Activated CD8-positive, alpha-beta T cell treated with anti-CD3 and anti-CD28 coated beads for 36 hours (primary cell): Measurements from ENCODE around the gene SLC9C2. TPM values are rescaled to one million over a fixed set of nuclear protein-coding genes. Genes with fewer than 3 reads are reported as not detected.
"Not testable (repeated sequence)": the region's sequence is repeated elsewhere in the genome, so short reads cannot be mapped to it uniquely, and the experiment has no call there.

ENCODE experiments used
- ATAC-seq: fragments of 200-7000 bp; cut with Tn5 transposase; one replicate; pipeline ENCODE4 v1.10.0; 2021; ENCODE audit warnings: mild to moderate bottlenecking, moderate library complexity
- CTCF ChIA-PET: fragments of 350-600 bp; sonication (Branson Sonifier 250); formaldehyde crosslinking; loops from one replicate; lab custom pipeline; 2021; ENCODE audit warnings: antibody characterized with exemption; lab: Charles Lee
- POLR2A ChIA-PET: fragments of 350-600 bp; sonication (Branson Sonifier 250); formaldehyde crosslinking; loops from one replicate; lab custom pipeline; 2021; ENCODE audit warnings: antibody characterized with exemption; lab: Charles Lee
- DNase-seq: peaks from one replicate; pipeline ENCODE4 v3.0.0-alpha.2; 2020
- H3K27ac Mint-ChIP-seq: one replicate; pipeline ENCODE4 v1.8.0; 2021; ENCODE audit warnings: mild to moderate bottlenecking, mixed read lengths
- H3K27me3 Mint-ChIP-seq: one replicate; pipeline ENCODE4 v1.8.0; 2021; ENCODE audit warnings: mixed read lengths
- H3K36me3 Mint-ChIP-seq: one replicate; pipeline ENCODE4 v1.8.0; 2021; ENCODE audit warnings: low read depth, mixed read lengths
- H3K4me1 Mint-ChIP-seq: one replicate; pipeline ENCODE4 v1.8.0; 2021; ENCODE audit warnings: low read depth, mixed read lengths
- H3K4me3 Mint-ChIP-seq: one replicate; pipeline ENCODE4 v1.8.0; 2021; ENCODE audit warnings: mild to moderate bottlenecking, moderate library complexity, mixed read lengths
- H3K9me3 Mint-ChIP-seq: one replicate; pipeline ENCODE4 v1.8.0; 2021; ENCODE audit warnings: mixed read lengths
- intact Hi-C: fragments of 100-400 bp; cut with micrococcal nuclease; formaldehyde crosslinking; loops from one replicate; pipeline ENCODE4 v1.10.0; 2022
- total RNA-seq, 2 experiments: library from RNA; stranded (reverse); gene quantifications; one replicate each; pipeline ENCODE4 v1.2.3, GENCODE V29; 2021
- TF ChIP-seq, protein P1 (sequence below): fragments of 200-600 bp; IDR thresholded peaks from one replicate; pipeline ENCODE4 v1.8.0; 2022; ENCODE audit warnings: antibody characterized with exemption, mild to moderate bottlenecking

The SLC9C2 gene
- total RNA-seq, 2 experiments from 2014 or later: not detected

DNA sequence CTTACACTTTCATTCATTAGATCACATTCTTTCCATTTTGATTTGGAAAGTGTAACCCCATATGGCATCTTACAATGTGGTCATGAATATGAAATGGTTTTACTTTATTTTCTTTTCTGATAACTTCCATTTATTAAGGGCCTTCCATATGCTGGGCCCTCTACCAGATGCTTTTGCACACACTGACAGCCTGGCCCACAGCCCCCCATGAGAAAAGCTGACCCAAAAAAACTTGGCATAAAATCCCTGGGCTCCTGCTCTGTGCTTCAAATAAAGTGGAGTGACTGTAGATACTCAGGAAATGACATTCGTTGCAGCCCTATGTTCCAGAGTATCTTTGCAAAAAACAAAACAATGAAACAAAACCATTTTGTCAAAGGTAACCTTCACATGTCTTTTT is 76.9 kb downstream of the SLC9C2 start:
- no peak for DNase-seq
- no peaks in the 10 kb centered on the region for H3K36me3 Mint-ChIP-seq
- H3K4me1 Mint-ChIP-seq: peaks cover 17% of the 10 kb centered on the region
- no peak overlapping the region for H3K27ac Mint-ChIP-seq
- ChIA-PET CTCF (interaction anchor here (1.0 kb wide), 1 partner anchor 9 kb away, joined by 3 read pairs; no protein-coding TSS in a partner anchor), POLR2A (no interaction called here)
- TF ChIP-seq, protein P1, sequence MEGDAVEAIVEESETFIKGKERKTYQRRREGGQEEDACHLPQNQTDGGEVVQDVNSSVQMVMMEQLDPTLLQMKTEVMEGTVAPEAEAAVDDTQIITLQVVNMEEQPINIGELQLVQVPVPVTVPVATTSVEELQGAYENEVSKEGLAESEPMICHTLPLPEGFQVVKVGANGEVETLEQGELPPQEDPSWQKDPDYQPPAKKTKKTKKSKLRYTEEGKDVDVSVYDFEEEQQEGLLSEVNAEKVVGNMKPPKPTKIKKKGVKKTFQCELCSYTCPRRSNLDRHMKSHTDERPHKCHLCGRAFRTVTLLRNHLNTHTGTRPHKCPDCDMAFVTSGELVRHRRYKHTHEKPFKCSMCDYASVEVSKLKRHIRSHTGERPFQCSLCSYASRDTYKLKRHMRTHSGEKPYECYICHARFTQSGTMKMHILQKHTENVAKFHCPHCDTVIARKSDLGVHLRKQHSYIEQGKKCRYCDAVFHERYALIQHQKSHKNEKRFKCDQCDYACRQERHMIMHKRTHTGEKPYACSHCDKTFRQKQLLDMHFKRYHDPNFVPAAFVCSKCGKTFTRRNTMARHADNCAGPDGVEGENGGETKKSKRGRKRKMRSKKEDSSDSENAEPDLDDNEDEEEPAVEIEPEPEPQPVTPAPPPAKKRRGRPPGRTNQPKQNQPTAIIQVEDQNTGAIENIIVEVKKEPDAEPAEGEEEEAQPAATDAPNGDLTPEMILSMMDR: no peak
- H3K4me3 Mint-ChIP-seq: no peak overlapping the region
- H3K9me3 Mint-ChIP-seq: no peaks in the 10 kb centered on the region
- intact Hi-C loops: no loop called here
- no peaks in the 10 kb centered on the region for H3K27me3 Mint-ChIP-seq
- ATAC-seq: no peak

- ATAC-seq (no peak), DNase-seq (no peak)
- H3K27ac Mint-ChIP-seq: no peak overlapping the region
- no peaks in the 10 kb centered on the region for H3K27me3 Mint-ChIP-seq
- no peaks in the 10 kb centered on the region for H3K9me3 Mint-ChIP-seq
- H3K36me3 Mint-ChIP-seq: no peaks in the 10 kb centered on the region
- no peak overlapping the region for H3K4me3 Mint-ChIP-seq
- intact Hi-C loops: no loop called here
- POLR2A ChIA-PET: no interaction called here
- TF ChIP-seq, protein P1: no peak
- H3K4me1 Mint-ChIP-seq: peaks cover 13% of the 10 kb centered on the region
- CTCF ChIA-PET: no interaction called here
These were observed 79.5 kb downstream of the SLC9C2 start for GRCh38 chr1:173523329-173523728.

DNA sequence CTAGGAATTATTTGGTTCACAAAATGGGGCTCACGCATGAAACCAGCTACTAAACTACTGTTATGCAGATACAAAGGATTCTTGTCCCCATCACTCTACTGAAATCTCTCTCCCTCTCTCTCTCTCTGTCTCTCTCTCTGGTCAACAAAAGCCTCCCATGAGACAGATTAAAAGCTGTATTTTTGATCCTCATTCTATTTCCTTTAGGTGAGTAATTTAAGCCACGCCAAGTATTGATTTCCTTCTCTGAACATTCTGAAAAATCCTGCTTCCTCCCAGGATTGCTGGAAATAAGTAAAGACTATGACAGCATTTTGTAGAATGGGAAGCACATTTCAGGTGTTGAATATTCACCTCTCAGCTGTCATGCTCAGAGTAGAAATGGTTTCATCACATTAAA is 82.1 kb downstream of the SLC9C2 start:
- Mint-ChIP-seq H3K4me3 (no peak overlapping the region), H3K4me1 (peaks cover 10% of the 10 kb centered on the region), H3K9me3 (no peaks in the 10 kb centered on the region), H3K36me3 (no peaks in the 10 kb centered on the region), H3K27me3 (no peaks in the 10 kb centered on the region), H3K27ac (no peak overlapping the region)
- CTCF ChIA-PET: interaction anchor here (0.8 kb wide), 1 partner anchor 27 kb away, joined by 3 read pairs; no protein-coding TSS in a partner anchor
- ATAC-seq: no peak
- TF ChIP-seq, protein P1: no peak
- DNase-seq: no peak
- intact Hi-C loops: no loop called here
- POLR2A ChIA-PET: no interaction called here

- H3K27ac Mint-ChIP-seq, H3K4me1 Mint-ChIP-seq, H3K36me3 Mint-ChIP-seq, intact Hi-C loops, ATAC-seq, POLR2A ChIA-PET, H3K9me3 Mint-ChIP-seq, H3K4me3 Mint-ChIP-seq, CTCF ChIA-PET, H3K27me3 Mint-ChIP-seq, DNase-seq: not testable (repeated sequence)
These were observed 88.4 kb downstream of the SLC9C2 start for GRCh38 chr1:173514503-173514902.

DNA sequence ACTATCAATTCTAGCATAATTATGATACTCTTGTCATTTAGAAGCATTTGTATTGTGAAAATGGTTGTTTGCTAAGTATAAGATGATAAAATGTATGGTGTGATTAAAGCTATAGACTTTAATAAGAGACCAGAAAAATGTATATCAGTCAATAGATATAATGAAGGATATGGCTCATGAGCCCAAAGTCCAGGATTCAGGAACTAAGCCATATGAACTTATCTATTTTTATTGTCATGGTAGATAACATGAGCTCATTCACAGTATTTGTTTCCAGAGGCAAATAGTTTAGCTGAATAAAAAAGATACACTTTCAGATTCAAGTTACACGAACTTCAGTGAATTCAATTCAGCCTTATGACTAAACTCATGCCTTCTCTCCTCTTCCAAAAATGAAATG is 93.1 kb downstream of the SLC9C2 start:
- ChIA-PET CTCF (interaction anchor here (0.7 to 0.8 kb wide), 2 partner anchors 8 to 10 kb away, joined by 3 read pairs; no protein-coding TSS in a partner anchor), POLR2A (interaction anchor here (0.6 kb wide), 1 partner anchor 17 kb away, joined by 3 read pairs; no protein-coding TSS in a partner anchor)
- Mint-ChIP-seq H3K27me3 (no peaks in the 10 kb centered on the region), H3K27ac (no peak overlapping the region), H3K4me1 (no peaks in the 10 kb centered on the region), H3K9me3 (peaks cover 7% of the 10 kb centered on the region), H3K36me3 (peaks cover 1% of the 10 kb centered on the region), H3K4me3 (no peak overlapping the region)
- no peak for ATAC-seq
- TF ChIP-seq, protein P1: no peak
- no peak for DNase-seq
- intact Hi-C loops: no loop called here
